Mammary epithelial cell (primary cell): ENCODE results near the gene GCAT.

Source experiments
- CTCF ChIP-seq, 2 donors: IDR thresholded peaks in 1 of 2; conservative IDR thresholded peaks in 1 of 2; 2 replicates each; pipeline ENCODE4 v1.5.1; 2011 to 2012; ENCODE audit warnings: inconsistent platforms in 2 of 2, low read length in 2 of 2, mild to moderate bottlenecking in 2 of 2, control low read depth in 1 of 2, low read depth in 1 of 2; ENCODE audit not compliant: insufficient read depth in 1 of 2; ENCODE audit errors: extremely low read depth in 1 of 2
- EZH2 ChIP-seq: IDR thresholded peaks from 2 replicates; pipeline ENCODE4 v1.6.1; 2012; ENCODE audit warnings: low read length, inconsistent platforms, borderline replicate concordance

- TF ChIP-seq CTCF (conservative IDR thresholded peaks at IDR 0.05 in 1 of 2, IDR thresholded peaks at IDR 0.05 in 1 of 2; ENCODE audit: extremely low read depth in 1 of 2, insufficient read depth in 1 of 2, low read depth in 1 of 2, low read length in 2 of 2) = no peak
- no peak for TF ChIP-seq EZH2
Measured at GRCh38 chr22:37763012-37763411, 44.7 kb upstream of the GCAT start.
